ENCODE data around the gene PPP1R1C. TPM values are rescaled to one million over a fixed set of nuclear protein-coding genes. Genes with fewer than 3 reads are reported as not detected.

PPP1R1C gene
- total RNA-seq, 1 donor from 2014 or later: 5.8 TPM

DNA sequence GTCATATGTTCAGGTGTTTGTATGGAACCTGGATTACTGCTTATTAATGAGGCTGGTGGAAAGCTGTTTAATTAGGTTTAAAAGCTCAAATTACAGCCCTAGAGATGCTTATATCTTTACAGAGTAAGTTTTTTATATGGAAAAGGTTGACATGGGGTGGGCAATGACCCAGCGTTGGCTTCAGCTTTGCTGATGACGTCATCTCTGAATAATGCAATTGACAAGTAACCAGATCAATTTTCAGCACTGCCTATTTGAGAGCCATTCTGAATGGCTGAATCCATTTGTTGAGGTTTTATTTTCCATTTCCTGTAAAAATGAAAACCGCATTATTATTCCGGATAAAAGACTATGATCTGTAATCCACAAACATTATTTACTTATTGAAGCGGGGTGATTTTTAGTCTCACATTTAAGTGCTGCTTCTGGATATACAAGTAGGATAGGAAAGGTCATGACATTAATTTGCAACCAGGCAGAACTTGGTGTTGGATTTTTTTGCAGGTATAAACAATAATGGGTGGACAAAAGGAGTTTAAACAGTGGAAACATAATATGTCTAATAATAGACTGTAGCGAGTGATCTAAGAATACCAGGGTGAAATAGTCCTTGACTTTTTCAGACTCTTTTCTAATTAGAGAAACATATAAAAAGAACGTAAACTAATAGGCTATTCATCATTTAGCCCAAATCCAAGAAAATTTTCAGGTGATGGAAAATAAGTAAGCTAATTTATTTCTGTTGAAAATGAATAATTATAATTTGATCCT lies 2.7 kb downstream of the PPP1R1C start:
- H3K9me3 Mint-ChIP-seq: no peaks in the 10 kb centered on the region

DNA sequence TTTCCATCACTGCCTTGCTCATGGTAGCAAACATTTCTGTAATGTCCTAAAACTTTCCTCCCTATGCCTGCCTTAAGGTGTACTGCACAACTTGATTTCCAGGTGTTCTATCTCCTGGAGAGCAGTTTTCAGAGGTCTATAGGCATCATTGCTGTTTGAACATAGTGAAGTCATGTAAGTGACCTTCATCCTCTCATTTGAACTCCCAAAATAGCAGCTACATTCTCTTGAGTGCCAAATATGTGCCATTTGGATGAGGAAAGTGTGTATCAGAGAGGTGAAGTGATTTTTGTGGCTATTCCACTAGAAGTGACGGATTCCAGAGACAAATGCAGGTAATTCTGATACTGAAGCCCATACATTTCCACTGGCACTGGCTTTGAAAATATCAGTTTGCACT lies 3.4 kb downstream of the PPP1R1C start:
- H3K36me3 Mint-ChIP-seq: no peaks in the 10 kb centered on the region
- no peaks in the 10 kb centered on the region for H3K9me3 Mint-ChIP-seq
- TF ChIP-seq CTCF (IDR thresholded peaks at IDR 0.05; ENCODE audit: unreplicated experiment): no peak
- H3K4me3 Mint-ChIP-seq: no peak overlapping the region
- peaks cover 11% of the 10 kb centered on the region for H3K4me1 Mint-ChIP-seq
- H3K27ac Mint-ChIP-seq: no peak overlapping the region
- DNase-seq (ENCODE audit: low spot score in 2 of 2, unreplicated experiment in 2 of 2): no peak
- H3K27me3 Mint-ChIP-seq (ENCODE audit: low read depth): no peaks in the 10 kb centered on the region

More for the DNA sequence above, 2.7 kb downstream of the PPP1R1C start:
- Mint-ChIP-seq H3K27me3 (ENCODE audit: low read depth) (no peaks in the 10 kb centered on the region), H3K36me3 (no peaks in the 10 kb centered on the region), H3K4me3 (no peak overlapping the region), H3K4me1 (peaks cover 11% of the 10 kb centered on the region), H3K27ac (no peak overlapping the region)
- no peak for TF ChIP-seq CTCF (IDR thresholded peaks at IDR 0.05; ENCODE audit: unreplicated experiment)
- DNase-seq (ENCODE audit: low spot score in 2 of 2, unreplicated experiment in 2 of 2): no peak

DNA sequence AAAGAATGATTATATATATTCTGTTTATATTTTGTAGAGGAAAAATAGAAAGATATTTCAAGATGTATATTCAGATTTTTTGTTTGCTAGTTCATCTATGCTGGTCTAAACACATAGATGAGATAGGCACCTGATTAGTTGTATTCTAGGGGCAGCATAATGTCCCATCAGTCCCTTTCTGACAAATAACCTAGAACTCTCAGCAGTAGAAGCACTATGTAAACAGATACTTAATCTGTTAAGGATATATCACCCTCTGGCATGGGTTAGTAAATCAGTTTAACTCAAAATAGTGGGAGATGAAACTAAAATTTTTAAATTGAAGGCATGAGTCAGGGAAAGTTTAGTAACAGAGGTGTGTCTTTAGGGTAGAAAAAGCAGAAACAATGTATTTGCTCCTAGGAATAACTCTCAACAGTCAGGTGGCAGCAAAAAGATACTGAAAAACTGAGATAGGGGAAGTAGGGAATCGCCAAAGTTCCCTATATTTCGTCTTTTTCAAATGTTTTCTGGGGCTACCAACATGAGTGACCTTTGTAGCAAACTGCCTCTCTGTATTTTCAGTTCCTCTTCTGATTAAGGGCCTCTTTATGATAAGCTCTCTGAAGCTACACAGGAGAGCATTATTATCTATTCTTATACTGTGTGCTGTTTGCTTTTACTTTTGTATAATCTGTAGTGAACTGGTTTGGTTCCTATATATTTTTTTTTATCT lies 5.7 kb downstream of the PPP1R1C start:
- DNase-seq (ENCODE audit: low spot score in 2 of 2, unreplicated experiment in 2 of 2): no peak
- no peak overlapping the region for H3K27ac Mint-ChIP-seq
- TF ChIP-seq CTCF (IDR thresholded peaks at IDR 0.05; ENCODE audit: unreplicated experiment): no peak

GRCh38 chr2:181992776-181993175 lies 7.1 kb downstream of the PPP1R1C start:
- no peak for DNase-seq (ENCODE audit: low spot score in 2 of 2, unreplicated experiment in 2 of 2)
- no peak for TF ChIP-seq CTCF (IDR thresholded peaks at IDR 0.05; ENCODE audit: unreplicated experiment)
- Mint-ChIP-seq H3K27me3 (ENCODE audit: low read depth) (no peaks in the 10 kb centered on the region), H3K36me3 (no peaks in the 10 kb centered on the region), H3K4me1 (peaks cover 20% of the 10 kb centered on the region), H3K4me3 (no peak overlapping the region), H3K27ac (no peak overlapping the region), H3K9me3 (no peaks in the 10 kb centered on the region)

More for the DNA sequence above, 5.7 kb downstream of the PPP1R1C start:
- Mint-ChIP-seq H3K27me3 (ENCODE audit: low read depth) (no peaks in the 10 kb centered on the region), H3K4me3 (no peak overlapping the region), H3K36me3 (no peaks in the 10 kb centered on the region), H3K9me3 (no peaks in the 10 kb centered on the region), H3K4me1 (peaks cover 20% of the 10 kb centered on the region)

- Mint-ChIP-seq H3K27ac (no peak overlapping the region), H3K9me3 (no peaks in the 10 kb centered on the region), H3K4me3 (no peak overlapping the region), H3K27me3 (ENCODE audit: low read depth) (no peaks in the 10 kb centered on the region), H3K36me3 (no peaks in the 10 kb centered on the region), H3K4me1 (peaks cover 20% of the 10 kb centered on the region)
- TF ChIP-seq CTCF (IDR thresholded peaks at IDR 0.05; ENCODE audit: unreplicated experiment): no peak
- no peak for DNase-seq (ENCODE audit: low spot score in 2 of 2, unreplicated experiment in 2 of 2)
Measured at GRCh38 chr2:181995289-181995688, 9.6 kb downstream of the PPP1R1C start.

Data from mesothelial cell of epicardium (in vitro differentiated cells).